SK-N-SH treated with all-trans-retinoic acid at 6 μM for 48 hours (cell line): ENCODE results near the gene TIAM1.

Experiments
- ATAC-seq: fragments of 200-7000 bp; cut with Tn5 transposase; 3 replicates; pipeline ENCODE4 v1.9.1; 2020; ENCODE audit warnings: mild to moderate bottlenecking, moderate library complexity
- ARNTL ChIP-seq: fragments of 450-650 bp; formaldehyde crosslinking; IDR thresholded peaks from 2 replicates; pipeline ENCODE4 v1.5.0; 2020; ENCODE audit warnings: low read depth, mild to moderate bottlenecking, moderate library complexity, borderline replicate concordance
- CREB5 ChIP-seq: fragments of 250-450 bp; sonication (Bioruptor Pico); IDR thresholded peaks from 2 replicates; pipeline ENCODE4 v1.5.1; 2020; ENCODE audit warnings: low read depth, mild to moderate bottlenecking, moderate library complexity
- CSDC2 ChIP-seq: fragments of 250-450 bp; sonication (Bioruptor Pico); IDR thresholded peaks from 2 replicates; pipeline ENCODE4 v1.5.0; 2020; ENCODE audit warnings: mild to moderate bottlenecking, moderate library complexity
- GLIS3 ChIP-seq: fragments of 250-450 bp; sonication (Bioruptor Pico); IDR thresholded peaks from 2 replicates; pipeline ENCODE4 v1.5.0; 2020; ENCODE audit warnings: mild to moderate bottlenecking, moderate library complexity
- ISL1 ChIP-seq: fragments of 250-450 bp; sonication (Bioruptor Pico); IDR thresholded peaks from 2 replicates; pipeline ENCODE4 v2.1.2; 2022; ENCODE audit warnings: mild to moderate bottlenecking, moderate library complexity
- OSR1 ChIP-seq: fragments of 250-450 bp; sonication (Bioruptor Pico); IDR thresholded peaks from 2 replicates; pipeline ENCODE4 v1.8.0; 2022; ENCODE audit warnings: moderate library complexity, mild to moderate bottlenecking, inconsistent platforms
- PATZ1 ChIP-seq: fragments of 250-450 bp; sonication (Bioruptor Pico); IDR thresholded peaks from 2 replicates; pipeline ENCODE4 v1.8.0; 2020; ENCODE audit warnings: mild to moderate bottlenecking, moderate library complexity, borderline replicate concordance
- POU6F1 ChIP-seq: fragments of 250-450 bp; sonication (Bioruptor Pico); IDR thresholded peaks from 2 replicates; pipeline ENCODE4 v1.8.0; 2021; ENCODE audit warnings: low read depth, mild to moderate bottlenecking, moderate library complexity, borderline replicate concordance
- PPARA ChIP-seq: fragments of 250-450 bp; sonication (Bioruptor Pico); IDR thresholded peaks from 2 replicates; pipeline ENCODE4 v1.5.0; 2020; ENCODE audit warnings: mild to moderate bottlenecking, borderline replicate concordance
- RARB ChIP-seq: fragments of 250-450 bp; sonication (Bioruptor Pico); IDR thresholded peaks from 2 replicates; pipeline ENCODE4 v1.8.0; 2021; ENCODE audit warnings: mild to moderate bottlenecking, moderate library complexity
- SNAI2 ChIP-seq: fragments of 250-450 bp; sonication (Bioruptor Pico); IDR thresholded peaks from 2 replicates; pipeline ENCODE4 v1.5.0; 2020; ENCODE audit warnings: mild to moderate bottlenecking, moderate library complexity
- TCF4 ChIP-seq: fragments of 250-450 bp; sonication (Bioruptor Pico); IDR thresholded peaks from 2 replicates; pipeline ENCODE4 v1.8.0; 2021; ENCODE audit warnings: mild to moderate bottlenecking, moderate library complexity, borderline replicate concordance
- TOX ChIP-seq: fragments of 250-450 bp; sonication (Bioruptor Pico); IDR thresholded peaks from 2 replicates; pipeline ENCODE4 v1.8.0; 2021; ENCODE audit warnings: mild to moderate bottlenecking, moderate library complexity, borderline replicate concordance
- TSHZ2 ChIP-seq: fragments of 250-450 bp; sonication (Bioruptor Pico); IDR thresholded peaks from 2 replicates; pipeline ENCODE4 v1.5.0; 2020; ENCODE audit warnings: mild to moderate bottlenecking, moderate library complexity
- ZFP30 ChIP-seq: fragments of 450-650 bp; formaldehyde crosslinking; IDR thresholded peaks from 2 replicates; pipeline ENCODE4 v1.5.0; 2022; ENCODE audit warnings: mild to moderate bottlenecking, moderate library complexity
- ZNF565 ChIP-seq: fragments of 450-650 bp; formaldehyde crosslinking; conservative IDR thresholded peaks from 2 replicates; pipeline ENCODE4 v1.5.0; 2020; ENCODE audit warnings: low read depth, mild to moderate bottlenecking, moderate library complexity
- ZNF70 ChIP-seq: fragments of 450-650 bp; formaldehyde crosslinking; IDR thresholded peaks from 2 replicates; pipeline ENCODE4 v1.5.0; 2020; ENCODE audit warnings: mild to moderate bottlenecking, moderate library complexity
- ZNF8 ChIP-seq: fragments of 450-650 bp; formaldehyde crosslinking; IDR thresholded peaks from 2 replicates; pipeline ENCODE4 v1.5.0; 2020; ENCODE audit warnings: mild to moderate bottlenecking, moderate library complexity

Gene TIAM1

GRCh38 chr21:31132574-31133242, 211.4 kb downstream of the TIAM1 start:
- TF ChIP-seq TOX, result no peak
- no peak for ATAC-seq

GRCh38 chr21:31130821-31131220, 213.2 kb downstream of the TIAM1 start:
- TF ChIP-seq PATZ1 (CRISPR knock-in tag) (no peak), SNAI2 (CRISPR knock-in tag) (no peak), GLIS3 (no peak), ZNF565 (CRISPR knock-in tag) (no peak), OSR1 (CRISPR knock-in tag) (no peak), ARNTL (CRISPR knock-in tag) (no peak), CSDC2 (CRISPR knock-in tag) (no peak), TCF4 (CRISPR knock-in tag) (no peak), POU6F1 (CRISPR knock-in tag) (no peak), ISL1 (CRISPR knock-in tag) (no peak), TSHZ2 (CRISPR knock-in tag) (no peak), CREB5 (CRISPR knock-in tag) (no peak)
- no peak for ATAC-seq

GRCh38 chr21:31128234-31128633, 215.8 kb downstream of the TIAM1 start:
- TF ChIP-seq ZFP30 (CRISPR knock-in tag) (no peak), POU6F1 (CRISPR knock-in tag) (no peak), CREB5 (CRISPR knock-in tag) (no peak), RARB (CRISPR knock-in tag) (no peak), SNAI2 (CRISPR knock-in tag) (no peak), CSDC2 (CRISPR knock-in tag) (no peak), PATZ1 (CRISPR knock-in tag) (no peak), PPARA (no peak), ARNTL (CRISPR knock-in tag) (no peak), ZNF70 (CRISPR knock-in tag) (no peak), ZNF8 (CRISPR knock-in tag) (no peak)
- ATAC-seq, result no peak
